T-helper 1 cell treated with Interleukin-12 subunit alpha and Interleukin-12 subunit beta and Interleukin-4 antibody, amounts not matched to agents 30 μg/mL and 1 μg/mL, for 36 hours (primary cell): ENCODE data around the gene MAPKAPK2.

Experiments
- H3K27ac Mint-ChIP-seq: one replicate; pipeline ENCODE4 v1.8.0; 2021; ENCODE audit warnings: mild to moderate bottlenecking, mixed read lengths
- H3K27me3 Mint-ChIP-seq: one replicate; pipeline ENCODE4 v1.8.0; 2021; ENCODE audit warnings: low read depth, mixed read lengths
- H3K36me3 Mint-ChIP-seq: one replicate; pipeline ENCODE4 v1.8.0; 2021; ENCODE audit warnings: low read depth, mixed read lengths
- H3K4me1 Mint-ChIP-seq: one replicate; pipeline ENCODE4 v1.8.0; 2021; ENCODE audit warnings: low read depth, mixed read lengths
- H3K4me3 Mint-ChIP-seq: one replicate; pipeline ENCODE4 v1.8.0; 2021; ENCODE audit warnings: mild to moderate bottlenecking, moderate library complexity, mixed read lengths
- H3K9me3 Mint-ChIP-seq: one replicate; pipeline ENCODE4 v1.8.0; 2021; ENCODE audit warnings: mixed read lengths

The MAPKAPK2 gene

GRCh38 chr1:206666954-206667665, 17.6 kb upstream of the MAPKAPK2 start:
- Mint-ChIP-seq H3K27ac (no peak overlapping the region), H3K9me3 (no peaks in the 10 kb centered on the region), H3K4me1 (peaks cover 27% of the 10 kb centered on the region), H3K36me3 (no peaks in the 10 kb centered on the region), H3K27me3 (peaks cover 5% of the 10 kb centered on the region), H3K4me3 (no peak overlapping the region)

- peak overlapping the region; percentile 18 for H3K4me3 Mint-ChIP-seq
- no peaks in the 10 kb centered on the region for H3K9me3 Mint-ChIP-seq
- H3K4me1 Mint-ChIP-seq = peaks cover 19% of the 10 kb centered on the region
- H3K36me3 Mint-ChIP-seq = no peaks in the 10 kb centered on the region
- peak overlapping the region; percentile 37 for H3K27ac Mint-ChIP-seq
- peaks cover 5% of the 10 kb centered on the region for H3K27me3 Mint-ChIP-seq
Measured at GRCh38 chr1:206668351-206668750, 16.4 kb upstream of the MAPKAPK2 start.

- Mint-ChIP-seq H3K27ac (no peak overlapping the region), H3K4me1 (peaks cover 14% of the 10 kb centered on the region), H3K4me3 (no peak overlapping the region), H3K27me3 (peaks cover 5% of the 10 kb centered on the region), H3K9me3 (no peaks in the 10 kb centered on the region), H3K36me3 (no peaks in the 10 kb centered on the region)
Measured at GRCh38 chr1:206668874-206669410, 15.8 kb upstream of the MAPKAPK2 start.

- Mint-ChIP-seq H3K27me3 (peaks cover 5% of the 10 kb centered on the region), H3K27ac (no peak overlapping the region), H3K36me3 (no peaks in the 10 kb centered on the region), H3K9me3 (no peaks in the 10 kb centered on the region), H3K4me3 (no peak overlapping the region), H3K4me1 (peaks cover 16% of the 10 kb centered on the region)
Measured at GRCh38 chr1:206672011-206672688, 12.6 kb upstream of the MAPKAPK2 start.

- Mint-ChIP-seq H3K4me1 (peaks cover 9% of the 10 kb centered on the region), H3K27ac (no peak overlapping the region), H3K36me3 (no peaks in the 10 kb centered on the region), H3K9me3 (no peaks in the 10 kb centered on the region), H3K27me3 (peaks cover 5% of the 10 kb centered on the region), H3K4me3 (no peak overlapping the region)
Measured at GRCh38 chr1:206672844-206673758, 11.6 kb upstream of the MAPKAPK2 start.

- Mint-ChIP-seq H3K4me1 (peaks cover 10% of the 10 kb centered on the region), H3K27me3 (peaks cover 5% of the 10 kb centered on the region), H3K36me3 (no peaks in the 10 kb centered on the region), H3K4me3 (no peak overlapping the region), H3K27ac (no peak overlapping the region), H3K9me3 (no peaks in the 10 kb centered on the region)
Measured at GRCh38 chr1:206674236-206674635, 10.5 kb upstream of the MAPKAPK2 start.

GRCh38 chr1:206674745-206675175, 9.9 kb upstream of the MAPKAPK2 start:
- H3K27ac Mint-ChIP-seq = no peak overlapping the region
- peaks cover 5% of the 10 kb centered on the region for H3K27me3 Mint-ChIP-seq
- H3K36me3 Mint-ChIP-seq = no peaks in the 10 kb centered on the region
- peaks cover 13% of the 10 kb centered on the region for H3K4me1 Mint-ChIP-seq
- H3K4me3 Mint-ChIP-seq = no peak overlapping the region
- H3K9me3 Mint-ChIP-seq = no peaks in the 10 kb centered on the region

- Mint-ChIP-seq H3K4me3 (no peak overlapping the region), H3K27me3 (no peaks in the 10 kb centered on the region), H3K9me3 (no peaks in the 10 kb centered on the region), H3K36me3 (no peaks in the 10 kb centered on the region), H3K27ac (peak overlapping the region; percentile 14), H3K4me1 (peaks cover 20% of the 10 kb centered on the region)
Measured at GRCh38 chr1:206676499-206676898, 8.2 kb upstream of the MAPKAPK2 start.

- Mint-ChIP-seq H3K4me1 (peaks cover 22% of the 10 kb centered on the region), H3K4me3 (no peak overlapping the region), H3K27me3 (peaks cover 5% of the 10 kb centered on the region), H3K36me3 (no peaks in the 10 kb centered on the region), H3K9me3 (no peaks in the 10 kb centered on the region), H3K27ac (no peak overlapping the region)
Measured at GRCh38 chr1:206678490-206678889, 6.2 kb upstream of the MAPKAPK2 start.

- Mint-ChIP-seq H3K9me3 (no peaks in the 10 kb centered on the region), H3K4me3 (peak overlapping the region; percentile 62), H3K27ac (peak overlapping the region; percentile 54), H3K4me1 (peaks cover 30% of the 10 kb centered on the region), H3K27me3 (peaks cover 8% of the 10 kb centered on the region), H3K36me3 (no peaks in the 10 kb centered on the region)
Measured at GRCh38 chr1:206679738-206680211, 4.9 kb upstream of the MAPKAPK2 start.

GRCh38 chr1:206680279-206680678, 4.4 kb upstream of the MAPKAPK2 start:
- Mint-ChIP-seq H3K36me3 (no peaks in the 10 kb centered on the region), H3K9me3 (no peaks in the 10 kb centered on the region), H3K4me1 (peaks cover 30% of the 10 kb centered on the region), H3K27ac (no peak overlapping the region), H3K27me3 (peaks cover 8% of the 10 kb centered on the region), H3K4me3 (no peak overlapping the region)

GRCh38 chr1:206681359-206681758, 3.3 kb upstream of the MAPKAPK2 start:
- H3K4me1 Mint-ChIP-seq = peaks cover 30% of the 10 kb centered on the region

GRCh38 chr1:206682111-206682510, 2.6 kb upstream of the MAPKAPK2 start:
- Mint-ChIP-seq H3K27me3 (peaks cover 8% of the 10 kb centered on the region), H3K27ac (no peak overlapping the region), H3K4me3 (no peak overlapping the region), H3K36me3 (peaks cover 5% of the 10 kb centered on the region), H3K9me3 (no peaks in the 10 kb centered on the region), H3K4me1 (peaks cover 32% of the 10 kb centered on the region)

More at GRCh38 chr1:206681359-206681758, 3.3 kb upstream of the MAPKAPK2 start:
- H3K27ac Mint-ChIP-seq = no peak overlapping the region
- H3K27me3 Mint-ChIP-seq = peaks cover 8% of the 10 kb centered on the region
- no peaks in the 10 kb centered on the region for H3K9me3 Mint-ChIP-seq
- no peak overlapping the region for H3K4me3 Mint-ChIP-seq
- peaks cover 1% of the 10 kb centered on the region for H3K36me3 Mint-ChIP-seq

- H3K4me1 Mint-ChIP-seq = peaks cover 43% of the 10 kb centered on the region
- peaks cover 5% of the 10 kb centered on the region for H3K36me3 Mint-ChIP-seq
- H3K4me3 Mint-ChIP-seq = no peak overlapping the region
Measured at GRCh38 chr1:206683313-206683712, 1.4 kb upstream of the MAPKAPK2 start.

More at GRCh38 chr1:206683313-206683712, 1.4 kb upstream of the MAPKAPK2 start:
- Mint-ChIP-seq H3K27ac (no peak overlapping the region), H3K9me3 (no peaks in the 10 kb centered on the region), H3K27me3 (peaks cover 8% of the 10 kb centered on the region)
